ENCODE measurements around the gene GLUL.

Gene GLUL

GRCh38 chr1:182391028-182391361, 595 bp downstream of the GLUL start:
- Histone ChIP-seq H3K9ac (ENCODE audit: low read length) (peak overlapping the region; percentile 94), H3K27me3 (ENCODE audit: control insufficient read depth, insufficient read depth, low read length) (no peaks in the 10 kb centered on the region), H3K9me3 (ENCODE audit: control insufficient read depth, low read length) (no peaks in the 10 kb centered on the region), H3K36me3 (ENCODE audit: control insufficient read depth, insufficient read depth, low read length) (peaks cover 19% of the 10 kb centered on the region), H3K4me1 (ENCODE audit: control insufficient read depth, insufficient read depth, low read length) (peaks cover 36% of the 10 kb centered on the region), H3K4me3 (ENCODE audit: low read length) (peak overlapping the region; percentile 74)

GRCh38 chr1:182389619-182390047, 2.0 kb downstream of the GLUL start:
- H3K9me3 ChIP-seq (ENCODE audit: control insufficient read depth, low read length): no peaks in the 10 kb centered on the region
- H3K4me1 ChIP-seq (ENCODE audit: control insufficient read depth, insufficient read depth, low read length): peaks cover 46% of the 10 kb centered on the region
- peaks cover 29% of the 10 kb centered on the region for H3K36me3 ChIP-seq (ENCODE audit: control insufficient read depth, insufficient read depth, low read length)
- H3K4me3 ChIP-seq (ENCODE audit: low read length): peak overlapping the region; percentile 74
- H3K9ac ChIP-seq (ENCODE audit: low read length): peak overlapping the region; percentile 94
- H3K27me3 ChIP-seq (ENCODE audit: control insufficient read depth, insufficient read depth, low read length): no peaks in the 10 kb centered on the region

GRCh38 chr1:182388392-182389134, 3.0 kb downstream of the GLUL start:
- no peaks in the 10 kb centered on the region for H3K27me3 ChIP-seq (ENCODE audit: control insufficient read depth, insufficient read depth, low read length)
- H3K9ac ChIP-seq (ENCODE audit: low read length): peak overlapping the region; percentile 94
- H3K9me3 ChIP-seq (ENCODE audit: control insufficient read depth, low read length): no peaks in the 10 kb centered on the region
- H3K4me1 ChIP-seq (ENCODE audit: control insufficient read depth, insufficient read depth, low read length): peaks cover 56% of the 10 kb centered on the region
- H3K36me3 ChIP-seq (ENCODE audit: control insufficient read depth, insufficient read depth, low read length): peaks cover 35% of the 10 kb centered on the region
- peak overlapping the region; percentile 74 for H3K4me3 ChIP-seq (ENCODE audit: low read length)

GRCh38 chr1:182387566-182387965, 4.0 kb downstream of the GLUL start:
- Histone ChIP-seq H3K9me3 (ENCODE audit: control insufficient read depth, low read length) (no peaks in the 10 kb centered on the region), H3K4me1 (ENCODE audit: control insufficient read depth, insufficient read depth, low read length) (peaks cover 51% of the 10 kb centered on the region), H3K4me3 (ENCODE audit: low read length) (no peak overlapping the region), H3K27me3 (ENCODE audit: control insufficient read depth, insufficient read depth, low read length) (no peaks in the 10 kb centered on the region), H3K36me3 (ENCODE audit: control insufficient read depth, insufficient read depth, low read length) (peaks cover 35% of the 10 kb centered on the region), H3K9ac (ENCODE audit: low read length) (peak overlapping the region; percentile 94)

GRCh38 chr1:182386980-182387379, 4.6 kb downstream of the GLUL start:
- Histone ChIP-seq H3K4me3 (ENCODE audit: low read length) (no peak overlapping the region), H3K36me3 (ENCODE audit: control insufficient read depth, insufficient read depth, low read length) (peaks cover 40% of the 10 kb centered on the region), H3K27me3 (ENCODE audit: control insufficient read depth, insufficient read depth, low read length) (no peaks in the 10 kb centered on the region), H3K9me3 (ENCODE audit: control insufficient read depth, low read length) (no peaks in the 10 kb centered on the region), H3K9ac (ENCODE audit: low read length) (peak overlapping the region; percentile 2), H3K4me1 (ENCODE audit: control insufficient read depth, insufficient read depth, low read length) (peaks cover 54% of the 10 kb centered on the region)

- H3K9ac ChIP-seq (ENCODE audit: low read length): peak overlapping the region; percentile 2
- H3K36me3 ChIP-seq (ENCODE audit: control insufficient read depth, insufficient read depth, low read length): peaks cover 40% of the 10 kb centered on the region
- H3K27me3 ChIP-seq (ENCODE audit: control insufficient read depth, insufficient read depth, low read length): no peaks in the 10 kb centered on the region
- no peak overlapping the region for H3K4me3 ChIP-seq (ENCODE audit: low read length)
- H3K4me1 ChIP-seq (ENCODE audit: control insufficient read depth, insufficient read depth, low read length): peaks cover 60% of the 10 kb centered on the region
- no peaks in the 10 kb centered on the region for H3K9me3 ChIP-seq (ENCODE audit: control insufficient read depth, low read length)
Measured at GRCh38 chr1:182385885-182386853, 5.4 kb downstream of the GLUL start.

GRCh38 chr1:182384387-182384960, 7.1 kb downstream of the GLUL start:
- Histone ChIP-seq H3K27me3 (ENCODE audit: control insufficient read depth, insufficient read depth, low read length) (no peaks in the 10 kb centered on the region), H3K9ac (ENCODE audit: low read length) (no peak overlapping the region), H3K4me1 (ENCODE audit: control insufficient read depth, insufficient read depth, low read length) (peaks cover 69% of the 10 kb centered on the region), H3K4me3 (ENCODE audit: low read length) (no peak overlapping the region), H3K9me3 (ENCODE audit: control insufficient read depth, low read length) (no peaks in the 10 kb centered on the region), H3K36me3 (ENCODE audit: control insufficient read depth, insufficient read depth, low read length) (peaks cover 40% of the 10 kb centered on the region)

- Histone ChIP-seq H3K9me3 (ENCODE audit: control insufficient read depth, low read length) (no peaks in the 10 kb centered on the region), H3K27me3 (ENCODE audit: control insufficient read depth, insufficient read depth, low read length) (no peaks in the 10 kb centered on the region), H3K36me3 (ENCODE audit: control insufficient read depth, insufficient read depth, low read length) (peaks cover 40% of the 10 kb centered on the region), H3K9ac (ENCODE audit: low read length) (no peak overlapping the region), H3K4me1 (ENCODE audit: control insufficient read depth, insufficient read depth, low read length) (peaks cover 69% of the 10 kb centered on the region), H3K4me3 (ENCODE audit: low read length) (no peak overlapping the region)
Measured at GRCh38 chr1:182383934-182384333, 7.7 kb downstream of the GLUL start.

GRCh38 chr1:182383037-182383661, 8.4 kb downstream of the GLUL start:
- H3K4me3 ChIP-seq (ENCODE audit: low read length): no peak overlapping the region
- H3K9me3 ChIP-seq (ENCODE audit: control insufficient read depth, low read length): no peaks in the 10 kb centered on the region
- H3K9ac ChIP-seq (ENCODE audit: low read length): no peak overlapping the region
- H3K27me3 ChIP-seq (ENCODE audit: control insufficient read depth, insufficient read depth, low read length): no peaks in the 10 kb centered on the region
- peaks cover 40% of the 10 kb centered on the region for H3K36me3 ChIP-seq (ENCODE audit: control insufficient read depth, insufficient read depth, low read length)
- peaks cover 68% of the 10 kb centered on the region for H3K4me1 ChIP-seq (ENCODE audit: control insufficient read depth, insufficient read depth, low read length)

- peak overlapping the region; percentile 2 for H3K9ac ChIP-seq (ENCODE audit: low read length)
- H3K27me3 ChIP-seq (ENCODE audit: control insufficient read depth, insufficient read depth, low read length): no peaks in the 10 kb centered on the region
- H3K9me3 ChIP-seq (ENCODE audit: control insufficient read depth, low read length): no peaks in the 10 kb centered on the region
- H3K36me3 ChIP-seq (ENCODE audit: control insufficient read depth, insufficient read depth, low read length): peaks cover 32% of the 10 kb centered on the region
- no peak overlapping the region for H3K4me3 ChIP-seq (ENCODE audit: low read length)
- H3K4me1 ChIP-seq (ENCODE audit: control insufficient read depth, insufficient read depth, low read length): peaks cover 68% of the 10 kb centered on the region
Measured at GRCh38 chr1:182381962-182382819, 9.4 kb downstream of the GLUL start.

GRCh38 chr1:182380199-182380598, 11.4 kb downstream of the GLUL start:
- no peaks in the 10 kb centered on the region for H3K9me3 ChIP-seq (ENCODE audit: control insufficient read depth, low read length)
- H3K4me3 ChIP-seq (ENCODE audit: low read length): no peak overlapping the region
- H3K27me3 ChIP-seq (ENCODE audit: control insufficient read depth, insufficient read depth, low read length): no peaks in the 10 kb centered on the region
- peaks cover 54% of the 10 kb centered on the region for H3K4me1 ChIP-seq (ENCODE audit: control insufficient read depth, insufficient read depth, low read length)
- H3K36me3 ChIP-seq (ENCODE audit: control insufficient read depth, insufficient read depth, low read length): peaks cover 13% of the 10 kb centered on the region
- H3K9ac ChIP-seq (ENCODE audit: low read length): no peak overlapping the region
